Measurements from ENCODE around the gene TEX48. TPM values are rescaled to one million over a fixed set of nuclear protein-coding genes. Genes with fewer than 3 reads are reported as not detected.

Gene TEX48
- total RNA-seq, 1 donor from 2014 or later = not detected

GRCh38 chr9:114693248-114693855 lies 11.4 kb upstream of the TEX48 start:
- no peak for DNase-seq (ENCODE audit: low spot score)

GRCh38 chr9:114691956-114692295 lies 9.9 kb upstream of the TEX48 start:
- no peak for DNase-seq (ENCODE audit: low spot score)

- DNase-seq (ENCODE audit: low spot score) = no peak
Observed at GRCh38 chr9:114691046-114691955, 9.3 kb upstream of the TEX48 start.

DNA sequence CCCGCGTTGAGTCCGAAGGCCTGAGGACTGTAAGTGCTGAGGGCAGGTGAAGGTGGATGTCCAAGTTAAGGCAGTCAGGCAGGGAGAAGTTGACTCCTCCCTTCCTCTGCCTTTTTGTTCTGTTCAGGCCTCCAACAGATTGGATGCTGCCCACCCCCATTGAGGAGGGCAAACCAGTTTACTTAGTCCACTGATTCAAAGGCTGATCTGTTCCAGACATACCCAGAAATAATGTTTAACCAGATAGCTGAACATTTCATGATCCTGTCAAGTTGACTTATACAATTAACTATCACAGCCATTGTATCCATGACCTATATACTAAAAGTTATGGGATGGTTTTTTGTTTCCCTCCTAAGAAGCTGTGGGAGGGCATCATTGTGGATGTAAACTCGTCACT lies 8.3 kb upstream of the TEX48 start:
- DNase-seq (ENCODE audit: low spot score) = no peak

GRCh38 chr9:114689813-114690212 lies 7.8 kb upstream of the TEX48 start:
- no peak for DNase-seq (ENCODE audit: low spot score)

DNA sequence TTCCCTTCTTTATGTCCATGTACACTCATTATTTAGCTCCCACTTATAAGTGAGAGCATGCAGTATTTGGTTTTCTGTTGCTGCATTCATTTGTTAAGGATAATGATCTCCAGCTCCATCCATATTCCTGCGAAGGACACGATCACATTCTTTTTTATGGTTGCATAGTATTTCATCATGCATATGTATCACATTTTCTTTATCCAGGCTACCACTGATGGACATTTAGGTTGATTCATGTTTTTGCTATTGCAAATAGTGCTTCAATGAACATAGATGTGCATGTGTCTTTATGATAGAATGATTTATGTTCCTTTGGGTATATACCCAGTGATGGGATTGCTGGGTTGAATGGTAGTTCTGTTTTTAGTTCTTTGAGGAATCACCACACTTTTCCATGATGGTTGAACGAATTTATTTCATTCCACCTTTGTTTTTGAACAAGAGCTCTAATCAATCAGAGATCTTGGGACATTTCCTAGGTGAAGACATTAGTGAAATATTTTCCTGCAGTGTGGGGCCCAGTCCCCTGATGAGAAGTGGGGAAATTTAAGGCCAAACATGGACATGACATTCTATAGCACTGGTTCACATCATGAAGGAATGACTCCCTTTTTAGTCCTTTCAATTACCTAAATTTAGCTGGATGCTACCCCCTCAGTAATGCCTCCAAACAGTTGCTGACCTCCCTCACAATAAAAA lies 7.1 kb upstream of the TEX48 start:
- no peak for DNase-seq (ENCODE audit: low spot score)

- DNase-seq (ENCODE audit: low spot score) = no peak
Observed at GRCh38 chr9:114688379-114688778, 6.4 kb upstream of the TEX48 start.

- no peak for DNase-seq (ENCODE audit: low spot score)
Observed at GRCh38 chr9:114687034-114687433, 5.0 kb upstream of the TEX48 start.

GRCh38 chr9:114685951-114686350 lies 4.0 kb upstream of the TEX48 start:
- no peak for DNase-seq (ENCODE audit: low spot score)

DNA sequence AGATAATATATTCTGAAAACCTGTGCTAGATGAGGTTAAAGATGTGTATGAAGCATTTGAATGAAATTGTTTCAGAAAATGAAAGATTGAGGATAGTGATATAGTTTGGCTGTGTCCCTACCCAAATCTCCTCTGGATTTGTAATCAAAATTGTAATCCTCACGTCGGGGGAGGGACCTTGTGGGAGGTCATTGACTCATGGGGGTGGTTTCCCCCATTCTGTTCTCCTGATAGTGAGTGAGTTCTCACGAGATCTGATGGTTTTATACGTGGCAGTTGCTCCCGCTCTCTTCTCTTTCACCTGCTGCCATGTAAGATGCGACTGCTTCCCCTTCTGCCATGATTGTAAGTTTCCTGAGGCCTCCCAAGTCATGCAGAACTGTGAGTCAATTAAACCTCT lies 2.0 kb upstream of the TEX48 start:
- DNase-seq (ENCODE audit: low spot score) = no peak

DNA sequence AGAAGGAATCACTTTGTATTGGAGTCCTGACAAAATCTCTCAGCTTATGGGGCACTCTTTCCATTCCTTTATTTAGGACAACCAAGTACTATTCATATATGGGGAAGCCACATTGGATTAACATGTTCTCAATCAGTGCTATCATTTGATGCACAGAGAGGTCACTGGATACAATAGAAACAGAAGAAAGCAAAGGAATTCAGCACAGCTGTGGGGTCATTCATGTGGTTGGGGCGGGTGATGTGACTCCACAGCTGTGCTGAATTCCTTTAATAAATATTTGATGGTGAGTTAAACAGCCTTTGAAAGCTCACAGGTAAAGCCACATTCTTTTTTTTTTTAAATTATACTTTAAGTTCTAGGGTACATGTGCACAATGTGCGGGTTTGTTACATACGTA lies 854 bp upstream of the TEX48 start:
- DNase-seq (ENCODE audit: low spot score) = no peak

DNA sequence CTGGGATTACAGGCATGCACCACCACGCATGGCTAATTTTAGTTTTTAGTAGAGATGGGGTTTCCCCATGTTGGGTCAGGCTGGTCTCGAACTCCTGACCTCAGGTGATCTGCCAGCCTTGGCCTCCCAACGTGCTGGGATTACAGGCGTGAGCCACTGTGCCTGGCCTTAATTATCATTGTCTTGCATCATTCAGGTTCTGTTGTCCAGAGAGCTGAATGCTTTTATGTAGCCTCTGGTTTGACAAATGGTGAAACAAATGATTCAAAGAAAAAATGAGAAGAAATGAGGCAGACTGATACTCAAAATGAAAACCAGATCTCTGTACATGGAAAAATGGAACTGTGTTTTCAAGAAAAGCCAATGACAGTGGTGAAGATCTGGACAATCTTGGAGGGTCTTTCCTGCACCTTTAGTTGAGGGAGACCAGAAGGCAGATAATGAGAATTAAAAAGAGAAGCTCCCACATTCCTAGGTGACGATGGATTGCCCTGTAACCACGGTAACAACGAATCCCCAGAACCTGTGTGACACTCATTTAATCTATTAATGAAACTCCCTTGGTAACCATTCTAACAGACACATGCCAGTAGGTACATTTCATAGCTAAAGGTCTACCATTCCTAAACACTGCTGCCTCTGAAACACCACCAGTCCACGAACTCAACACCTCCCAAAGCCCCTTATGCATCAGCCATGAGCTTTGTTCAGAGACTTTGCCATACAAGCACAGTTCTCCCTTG lies 1.6 kb downstream of the TEX48 start:
- no peak for DNase-seq (ENCODE audit: low spot score)

GRCh38 chr9:114678795-114679194 lies 3.2 kb downstream of the TEX48 start:
- no peak for DNase-seq (ENCODE audit: low spot score)

GRCh38 chr9:114678130-114678529 lies 3.9 kb downstream of the TEX48 start:
- DNase-seq (ENCODE audit: low spot score) = no peak

DNA sequence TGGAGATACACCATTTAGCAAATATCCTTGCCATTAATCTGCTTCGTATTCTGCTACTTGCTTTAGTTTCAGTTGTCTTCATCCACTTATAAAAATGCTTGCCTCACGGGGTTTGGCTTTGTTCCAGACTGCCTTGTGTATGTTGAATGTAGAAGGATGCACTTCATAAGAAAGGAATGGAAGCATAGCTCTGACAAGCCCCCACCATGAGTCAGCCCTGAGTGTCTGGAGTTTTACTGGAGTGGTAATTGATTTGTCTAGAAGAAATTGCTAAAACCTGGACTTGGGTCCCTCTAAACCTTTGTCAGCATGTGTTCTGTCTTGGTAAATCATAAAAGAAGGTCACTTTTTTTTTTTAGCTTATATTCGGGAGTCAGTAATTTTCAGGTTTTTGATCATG lies 4.6 kb downstream of the TEX48 start:
- DNase-seq (ENCODE audit: low spot score) = no peak

DNA sequence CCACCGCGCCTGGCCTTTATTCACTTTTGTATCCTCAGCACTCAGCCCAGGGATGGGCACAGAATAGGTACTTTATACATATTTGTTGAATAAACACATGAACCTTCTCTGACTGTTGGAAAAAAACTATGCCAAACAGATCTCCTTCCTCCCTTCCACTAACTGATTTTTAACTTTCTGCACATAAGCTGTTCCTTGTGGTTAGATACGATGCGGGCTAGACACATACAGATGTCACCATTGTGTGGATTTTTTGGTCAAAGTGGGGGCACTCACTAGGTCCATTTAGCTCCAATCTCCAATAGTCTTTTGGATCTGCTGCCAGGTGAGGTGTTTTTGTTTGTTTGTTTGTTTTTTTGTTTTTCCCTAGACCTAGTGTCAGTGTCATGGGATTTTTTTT lies 5.1 kb downstream of the TEX48 start:
- no peak for DNase-seq (ENCODE audit: low spot score)

- DNase-seq (ENCODE audit: low spot score) = no peak
Observed at GRCh38 chr9:114674798-114675540, 7.0 kb downstream of the TEX48 start.

GRCh38 chr9:114674076-114674797 lies 7.8 kb downstream of the TEX48 start:
- no peak for DNase-seq (ENCODE audit: low spot score)

DNA sequence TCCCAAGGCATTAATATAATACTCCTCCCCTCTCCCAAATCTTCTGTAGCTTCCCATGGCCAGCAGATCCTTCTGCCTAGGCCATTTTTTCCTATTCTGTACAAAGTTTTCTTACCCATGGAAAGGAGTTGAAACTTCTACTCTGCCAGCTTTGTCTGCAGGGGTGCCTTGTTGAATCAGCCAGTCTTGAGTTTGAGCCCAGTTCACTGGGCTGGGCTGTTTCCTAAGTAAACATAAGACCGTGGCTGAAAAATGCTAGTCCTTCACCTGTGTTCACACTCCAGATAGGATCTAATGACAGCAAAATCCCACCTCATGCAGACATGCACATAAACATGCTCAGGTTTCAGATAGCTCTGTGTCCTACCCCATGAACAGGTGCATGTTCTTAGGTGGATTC lies 10.4 kb downstream of the TEX48 start:
- no peak for DNase-seq (ENCODE audit: low spot score)

- no peak for DNase-seq (ENCODE audit: low spot score)
Observed at GRCh38 chr9:114669961-114670360, 12.0 kb downstream of the TEX48 start.

DNA sequence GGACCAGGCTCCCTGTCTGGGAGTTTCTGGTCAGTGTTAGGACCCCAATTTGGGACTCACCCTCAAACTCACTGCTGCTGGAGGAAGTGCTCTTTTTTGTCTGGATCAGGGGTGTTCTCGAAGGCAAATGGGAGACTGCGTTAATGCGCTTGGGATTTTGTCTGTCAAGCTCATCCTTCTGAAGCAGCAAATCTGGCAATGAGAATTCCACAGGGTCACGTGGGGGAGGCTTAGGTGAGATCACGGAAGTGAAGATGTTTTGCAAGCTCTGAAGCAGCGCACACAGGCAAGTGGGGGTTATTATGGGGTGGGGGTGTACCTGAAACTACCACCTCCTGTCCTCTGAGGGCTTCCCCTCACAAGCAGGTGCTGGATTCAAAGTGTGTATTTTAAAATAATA lies 13.8 kb downstream of the TEX48 start:
- DNase-seq (ENCODE audit: low spot score) = no peak

Data from ureter (tissue), 1 donor.